GM18951 (cell line): ENCODE results near the gene ARL6IP1.
"Not testable (repeated sequence)": the region's sequence is repeated elsewhere in the genome, so short reads cannot be mapped to it uniquely, and the experiment has no call there.

ENCODE experiments used
- POLR2A ChIP-seq: IDR thresholded peaks from 4 replicates; pipeline ENCODE4 v1.6.1; 2011; ENCODE audit warnings: mild to moderate bottlenecking; ENCODE audit not compliant: insufficient read length, insufficient read depth; ENCODE audit errors: extremely low read depth
- in situ Hi-C: fragments of 300-500 bp; cut with MboI; formaldehyde crosslinking; loops from one replicate; pipeline ENCODE4 v1.12.0; 2022; ENCODE audit warnings: low sequenced_read_pairs, mixed read lengths, inconsistent platforms; ENCODE audit not compliant: unreplicated experiment

Gene ARL6IP1

GRCh38 chr16:18789515-18789849 is 11.9 kb downstream of the ARL6IP1 start:
- in situ Hi-C loops, result no loop called here
- no peak for TF ChIP-seq POLR2A

GRCh38 chr16:18788828-18789514 is 12.4 kb downstream of the ARL6IP1 start:
- in situ Hi-C loops, result no loop called here
- TF ChIP-seq POLR2A, result no peak

DNA sequence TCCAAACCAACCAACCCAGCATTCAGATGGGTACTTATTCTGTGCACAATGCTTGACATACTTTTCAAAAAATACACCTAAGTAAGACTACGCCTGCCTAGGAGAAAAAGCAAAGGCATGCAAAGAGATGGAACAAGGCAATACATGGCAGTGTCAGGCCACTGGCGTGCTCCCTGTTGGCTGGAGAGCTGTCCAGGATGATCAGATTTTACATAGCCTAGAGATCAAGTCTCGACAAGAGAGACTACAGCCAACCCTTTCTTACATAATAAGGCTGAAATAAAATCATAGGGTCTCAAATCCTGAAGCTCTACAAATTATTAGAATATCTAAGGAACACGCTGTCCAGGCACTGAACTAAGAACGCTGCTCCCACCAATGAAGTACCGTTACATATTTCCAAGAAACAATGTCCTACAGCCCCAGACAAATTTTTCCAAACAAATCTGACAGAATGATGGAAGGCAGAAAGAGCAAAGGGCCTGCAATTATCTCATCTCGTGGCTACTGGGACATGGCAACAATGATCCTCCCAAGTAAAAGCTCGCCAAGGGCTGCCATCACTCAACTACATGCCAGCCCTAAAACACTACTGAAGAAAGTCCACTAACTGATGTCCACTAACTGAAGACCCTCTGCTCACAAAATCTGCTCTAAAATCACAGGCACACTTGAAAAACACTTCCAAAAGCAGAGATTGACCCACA is 16.3 kb downstream of the ARL6IP1 start:
- in situ Hi-C loops, result no loop called here

GRCh38 chr16:18783430-18784341 is 17.7 kb downstream of the ARL6IP1 start:
- in situ Hi-C loops, result no loop called here
- TF ChIP-seq POLR2A, result no peak

More for the DNA sequence above, 16.3 kb downstream of the ARL6IP1 start:
- TF ChIP-seq POLR2A, result no peak

GRCh38 chr16:18782697-18783429 is 18.5 kb downstream of the ARL6IP1 start:
- in situ Hi-C loops, result no loop called here
- no peak for TF ChIP-seq POLR2A

GRCh38 chr16:18781232-18781631 is 20.1 kb downstream of the ARL6IP1 start:
- in situ Hi-C loops, result not testable (repeated sequence)

DNA sequence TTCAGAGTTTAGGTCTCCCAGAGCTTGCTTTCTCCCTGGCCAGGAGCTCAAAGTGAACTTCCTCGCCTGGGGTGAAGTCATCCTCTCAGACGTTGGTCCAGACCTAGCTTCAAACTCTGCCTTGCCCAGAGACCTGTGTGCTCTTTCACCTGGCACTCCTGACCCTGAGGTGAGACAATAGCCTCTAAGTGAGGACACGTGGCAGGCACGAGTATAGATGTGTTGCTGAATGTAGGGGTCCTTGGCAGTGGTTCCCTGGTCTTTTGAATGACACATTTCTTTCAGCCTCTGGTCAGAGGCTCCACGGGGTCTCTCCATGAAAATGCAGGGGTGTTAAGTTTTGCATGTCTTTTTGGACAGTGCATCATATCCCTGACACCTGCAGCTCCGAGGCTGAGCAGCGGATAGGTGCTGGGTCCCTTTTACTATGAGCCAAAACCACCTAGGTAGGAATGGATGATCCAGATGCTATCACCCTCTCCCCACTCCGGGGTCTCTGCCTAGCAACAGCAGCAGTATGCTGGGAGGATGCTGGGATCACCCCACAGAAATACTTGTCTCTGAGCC is 20.8 kb downstream of the ARL6IP1 start:
- in situ Hi-C loops, result not testable (repeated sequence)

GRCh38 chr16:18777664-18778063 is 23.7 kb downstream of the ARL6IP1 start:
- in situ Hi-C loops, result not testable (repeated sequence)

DNA sequence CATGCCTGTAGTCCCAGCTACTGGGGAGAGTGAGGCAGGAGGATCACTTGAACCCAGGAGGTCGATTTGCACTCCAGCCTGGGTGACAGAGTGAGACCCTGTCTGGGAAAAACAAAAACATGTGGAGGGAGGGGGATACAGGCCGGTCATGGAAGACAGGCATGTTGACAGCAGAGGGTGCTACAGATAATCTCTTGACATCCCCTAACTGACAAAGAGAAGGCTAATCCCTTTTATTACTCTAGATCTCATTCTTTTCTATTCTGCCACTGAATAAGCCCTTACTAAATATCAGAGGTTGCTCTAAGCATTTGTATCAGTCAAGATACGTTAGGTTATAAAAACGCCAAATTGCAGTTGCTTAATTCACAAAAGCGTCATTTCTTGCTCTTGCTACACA is 25.0 kb downstream of the ARL6IP1 start:
- in situ Hi-C loops, result not testable (repeated sequence)

GRCh38 chr16:18774651-18775050 is 26.7 kb downstream of the ARL6IP1 start:
- in situ Hi-C loops, result not testable (repeated sequence)

DNA sequence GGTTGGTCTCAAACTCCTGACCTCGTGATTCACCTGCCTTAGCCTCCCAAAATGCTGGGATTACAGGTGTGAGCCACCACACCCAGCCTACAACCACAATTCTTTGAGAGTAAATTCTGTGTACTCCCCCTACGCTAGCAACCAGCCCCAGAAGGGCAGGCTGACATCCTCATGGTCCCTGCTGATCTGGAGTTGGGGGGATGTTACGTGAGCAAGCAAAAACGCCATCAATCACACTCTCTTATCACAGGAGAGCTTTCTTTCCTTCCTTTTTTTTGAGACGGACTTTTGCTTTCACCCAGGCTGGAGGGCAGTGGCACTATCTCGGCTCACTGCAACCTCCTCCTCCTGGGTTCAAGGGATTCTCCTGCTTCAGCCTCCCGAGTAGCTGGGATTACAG is 29.2 kb downstream of the ARL6IP1 start:
- in situ Hi-C loops, result not testable (repeated sequence)

- in situ Hi-C loops, result not testable (repeated sequence)
These were observed 30.9 kb downstream of the ARL6IP1 start for GRCh38 chr16:18770336-18770962.

DNA sequence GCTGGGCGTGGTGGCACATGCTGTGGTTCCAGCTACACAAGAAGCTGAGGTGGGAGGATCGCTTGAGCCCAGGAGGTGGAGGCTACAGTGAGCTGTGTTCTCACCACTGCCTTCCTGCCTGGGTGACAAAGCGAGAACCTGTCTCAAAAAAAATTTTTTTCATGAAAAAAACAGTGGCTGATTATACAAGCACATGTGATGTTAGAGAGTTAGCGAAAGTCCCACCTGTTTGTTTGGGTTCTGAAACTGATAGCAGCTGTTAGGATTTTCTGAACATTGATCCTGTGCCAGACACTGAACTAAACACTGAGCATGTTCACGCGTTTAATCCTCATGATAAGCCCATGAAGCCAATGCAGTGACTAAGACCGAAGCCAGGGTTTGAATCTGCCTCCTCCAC is 34.1 kb downstream of the ARL6IP1 start:
- in situ Hi-C loops, result not testable (repeated sequence)

DNA sequence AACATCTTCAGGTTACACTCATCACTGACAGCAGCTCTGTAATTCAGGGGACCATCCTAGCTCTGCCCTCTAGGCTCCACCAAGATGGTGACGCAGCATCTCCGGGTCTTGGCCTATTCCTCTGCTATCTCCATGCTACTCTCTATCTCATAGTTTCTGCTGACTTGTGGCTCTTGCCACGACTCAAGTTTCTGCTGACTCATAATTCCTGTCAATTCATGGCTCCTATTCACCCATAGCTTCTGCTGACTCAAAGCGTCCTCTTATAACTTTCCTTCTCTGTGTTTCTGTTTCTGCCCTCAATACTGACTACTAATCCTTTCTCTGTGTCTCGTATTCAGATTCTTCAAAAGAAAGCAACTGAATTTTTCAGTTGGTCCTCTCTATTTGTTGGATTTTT is 38.6 kb downstream of the ARL6IP1 start:
- in situ Hi-C loops, result not testable (repeated sequence)

- in situ Hi-C loops, result not testable (repeated sequence)
These were observed 41.5 kb downstream of the ARL6IP1 start for GRCh38 chr16:18759598-18760520.

DNA sequence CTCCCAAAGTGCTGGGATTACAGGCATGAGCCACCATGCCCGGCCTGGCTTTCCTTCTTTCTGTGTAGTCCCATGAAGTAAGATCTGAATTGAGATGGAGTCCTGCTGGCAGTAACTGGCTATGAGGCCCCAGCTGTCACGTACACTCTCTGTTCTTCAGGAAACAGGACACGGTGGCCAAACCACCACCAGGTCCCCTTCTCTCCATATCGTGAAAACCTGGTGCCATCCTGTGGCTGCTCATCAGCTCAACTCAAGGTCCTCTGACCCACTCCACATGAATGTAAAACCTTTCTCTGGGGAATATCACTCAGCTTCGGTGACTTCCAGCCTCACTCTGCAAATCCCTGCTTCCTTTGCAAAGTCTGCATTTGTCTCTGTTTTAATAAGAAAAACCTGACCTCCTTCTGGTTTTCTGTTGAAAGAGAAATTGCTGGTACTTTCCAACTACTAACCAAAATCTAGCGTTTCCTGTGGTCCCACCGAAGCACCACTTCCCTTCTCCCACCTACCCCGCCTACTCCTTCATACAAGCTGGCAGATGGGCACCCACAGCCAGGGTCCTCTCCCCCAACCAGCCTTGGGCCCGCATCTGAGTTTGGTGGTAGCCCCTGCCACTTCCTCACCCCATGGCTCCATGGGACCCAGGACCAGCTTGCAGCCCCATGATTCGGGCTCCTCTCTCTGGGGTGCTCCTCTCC is 43.2 kb downstream of the ARL6IP1 start:
- in situ Hi-C loops, result not testable (repeated sequence)

DNA sequence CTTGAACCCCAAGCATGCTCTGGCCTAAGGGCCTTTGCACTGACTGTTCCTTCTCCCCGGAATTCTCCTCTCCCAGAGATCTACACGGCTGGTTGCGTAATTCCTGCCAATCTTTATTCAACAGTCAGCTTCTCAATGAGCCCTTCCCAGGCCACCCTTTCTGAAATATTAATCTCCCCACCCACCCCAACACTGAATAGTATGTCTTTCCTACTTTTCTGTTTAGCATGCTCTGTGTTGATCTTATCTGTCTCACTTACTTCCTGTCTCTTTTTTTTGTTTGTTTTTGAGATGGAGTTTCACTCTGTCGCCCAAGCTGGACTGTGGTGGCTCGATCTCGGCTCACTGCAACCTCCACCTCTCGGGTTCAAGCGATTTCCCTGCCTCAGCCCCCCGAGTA is 44.7 kb downstream of the ARL6IP1 start:
- in situ Hi-C loops, result not testable (repeated sequence)
